Effector memory CD4-positive, alpha-beta T cell (primary cell): ENCODE results near the gene RIPOR1.

Experiments
- DNase-seq, 3 donors: peaks; one replicate each; pipeline ENCODE4 v3.0.0-alpha.2; 2020
- H3K27ac ChIP-seq: 2 replicates; pipeline ENCODE4 v1.7.0; 2013; ENCODE audit warnings: mild to moderate bottlenecking, low read length, moderate library complexity; ENCODE audit not compliant: insufficient read depth, poor library complexity, severe bottlenecking
- H3K27me3 ChIP-seq: replicated peaks from 2 replicates; pipeline ENCODE4 v1.7.0; 2013; ENCODE audit warnings: mild to moderate bottlenecking, low read length; ENCODE audit not compliant: insufficient read depth, control insufficient read depth, poor library complexity, severe bottlenecking
- H3K36me3 ChIP-seq: 2 replicates; pipeline ENCODE4 v1.7.0; 2013; ENCODE audit warnings: mild to moderate bottlenecking, low read length, moderate library complexity; ENCODE audit not compliant: control insufficient read depth, insufficient read depth
- H3K4me1 ChIP-seq: 2 replicates; pipeline ENCODE4 v1.7.0; 2013; ENCODE audit warnings: low read length, mild to moderate bottlenecking; ENCODE audit not compliant: control insufficient read depth, insufficient read depth, poor library complexity, severe bottlenecking
- H3K4me3 ChIP-seq: 2 replicates; pipeline ENCODE4 v1.7.0; 2013; ENCODE audit warnings: low read length, low read depth, mild to moderate bottlenecking; ENCODE audit not compliant: insufficient read depth, poor library complexity, severe bottlenecking
- H3K9me3 ChIP-seq: 2 replicates; pipeline ENCODE4 v1.7.0; 2013; ENCODE audit warnings: mild to moderate bottlenecking, low read length, moderate library complexity; ENCODE audit not compliant: control insufficient read depth

RIPOR1 gene

DNA sequence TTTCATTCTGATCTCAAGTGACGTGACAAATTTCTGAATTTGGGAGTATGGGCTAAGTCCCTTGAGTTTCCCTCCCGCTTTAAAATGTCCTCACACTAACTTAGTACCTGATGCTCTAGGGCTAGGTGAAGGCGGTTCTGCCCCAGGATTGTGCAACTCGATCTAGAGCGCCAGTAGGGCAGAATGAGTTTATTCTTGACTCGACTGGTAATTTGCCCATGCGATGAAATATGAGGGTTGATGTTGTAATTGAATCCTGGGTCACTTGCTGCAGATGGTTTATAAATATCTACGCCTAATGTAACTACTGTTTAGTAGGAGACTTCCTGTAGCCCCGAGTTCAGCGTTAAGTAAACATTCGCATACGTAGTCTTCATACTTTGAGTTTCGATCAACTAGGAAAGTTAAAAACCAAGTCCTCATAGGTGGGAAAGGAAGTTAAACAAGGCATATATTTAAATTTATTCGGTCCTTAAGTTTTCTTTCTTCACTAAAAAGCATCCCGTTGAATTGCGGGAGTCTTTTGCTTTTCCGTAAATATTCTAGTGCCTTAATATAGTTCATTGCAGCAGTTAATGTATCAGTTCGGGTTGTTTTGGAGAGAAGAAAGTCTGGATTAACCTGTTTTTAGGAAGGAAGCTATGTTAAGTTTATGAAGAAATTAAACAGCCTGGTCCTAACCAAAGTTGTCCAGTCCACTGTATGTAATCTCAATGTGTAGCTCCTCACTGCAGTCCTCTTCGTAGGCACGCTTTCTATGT is 35.3 kb downstream of the RIPOR1 start:
- peak overlapping the region; percentile 96 for H3K4me3 ChIP-seq
- no peaks in the 10 kb centered on the region for H3K9me3 ChIP-seq
- H3K36me3 ChIP-seq: no peaks in the 10 kb centered on the region
- DNase-seq: no peak
- no peaks in the 10 kb centered on the region for H3K27me3 ChIP-seq
- peaks cover 23% of the 10 kb centered on the region for H3K4me1 ChIP-seq
- peak overlapping the region; percentile 95 for H3K27ac ChIP-seq

DNA sequence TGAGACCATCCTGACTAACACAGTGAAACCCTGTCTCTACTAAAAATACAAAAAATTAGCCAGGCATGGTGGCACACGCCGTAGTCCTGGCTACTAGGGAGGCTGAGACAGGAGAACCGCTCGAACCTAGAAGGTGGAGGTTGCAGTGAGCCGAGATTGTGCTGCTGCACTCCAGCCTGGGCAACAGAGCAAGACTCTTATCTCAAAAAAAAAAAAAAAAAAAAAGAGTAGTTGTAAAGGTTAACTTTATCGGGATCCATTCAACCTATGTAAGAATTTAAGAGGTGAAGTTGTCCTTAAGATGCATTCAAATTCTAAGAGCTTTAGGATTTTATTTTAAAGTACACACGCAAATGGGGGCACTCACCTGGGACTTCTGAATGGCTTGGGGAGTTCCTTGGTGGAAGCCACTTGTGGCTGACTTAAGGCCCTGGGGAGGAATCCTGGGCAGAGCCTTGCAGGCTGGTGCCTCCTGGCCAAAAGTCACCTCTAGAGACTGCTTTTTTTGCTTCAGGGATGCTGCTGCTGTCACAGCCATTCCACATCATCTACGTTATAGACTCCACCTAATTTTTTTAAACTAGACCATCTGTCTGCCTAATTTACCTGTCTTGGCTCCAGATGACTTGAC is 37.0 kb downstream of the RIPOR1 start:
- no peaks in the 10 kb centered on the region for H3K27me3 ChIP-seq
- peaks cover 21% of the 10 kb centered on the region for H3K4me1 ChIP-seq
- no peak overlapping the region for H3K27ac ChIP-seq
- no peaks in the 10 kb centered on the region for H3K9me3 ChIP-seq
- DNase-seq: no peak
- no peak overlapping the region for H3K4me3 ChIP-seq
- H3K36me3 ChIP-seq: no peaks in the 10 kb centered on the region

DNA sequence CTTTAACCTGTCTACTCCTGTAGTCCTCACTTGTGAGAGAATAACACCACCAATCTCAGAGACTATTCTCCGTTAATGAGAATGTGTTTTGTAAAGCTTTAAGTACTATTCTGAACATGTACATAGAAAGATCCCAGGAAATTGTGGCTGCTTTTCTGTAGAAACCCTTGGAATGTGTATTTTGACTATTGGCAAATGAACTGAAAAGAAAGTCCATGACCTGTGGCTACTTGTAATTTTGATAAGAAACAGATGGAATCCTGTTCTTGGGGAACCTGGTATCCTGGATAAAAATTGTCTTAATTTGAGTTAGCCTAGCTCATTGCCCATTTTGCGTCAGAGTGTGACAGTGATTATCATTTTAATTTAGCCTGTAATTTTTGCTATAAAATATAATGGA is 42.8 kb downstream of the RIPOR1 start:
- DNase-seq: no peak
- Histone ChIP-seq H3K4me3 (no peak overlapping the region), H3K27ac (no peak overlapping the region), H3K36me3 (peaks cover 32% of the 10 kb centered on the region), H3K9me3 (no peaks in the 10 kb centered on the region), H3K4me1 (peaks cover 7% of the 10 kb centered on the region), H3K27me3 (no peaks in the 10 kb centered on the region)

DNA sequence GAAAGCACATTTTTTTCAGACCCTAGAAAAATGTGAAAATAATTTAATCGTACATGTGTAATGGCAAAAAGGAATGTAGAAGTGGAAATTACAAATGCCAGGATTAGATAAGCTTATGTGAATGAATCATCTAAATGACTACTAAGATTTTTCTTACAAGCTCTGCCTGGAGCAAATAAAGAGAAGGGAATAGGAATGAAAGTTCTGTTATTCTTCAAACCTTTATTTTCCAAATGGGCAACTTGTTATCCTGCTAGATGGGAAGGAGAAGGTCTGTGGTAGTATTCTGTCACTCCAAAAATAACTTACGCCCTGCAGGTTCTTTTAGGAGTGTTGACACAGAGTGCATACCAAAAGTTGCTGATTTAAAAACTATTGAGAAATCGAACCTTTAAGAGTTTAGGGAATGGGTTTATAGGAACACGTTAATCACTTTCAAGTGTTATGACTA is 43.4 kb downstream of the RIPOR1 start:
- Histone ChIP-seq H3K27me3 (no peaks in the 10 kb centered on the region), H3K9me3 (no peaks in the 10 kb centered on the region), H3K4me1 (peaks cover 1% of the 10 kb centered on the region), H3K36me3 (peaks cover 32% of the 10 kb centered on the region), H3K4me3 (no peak overlapping the region), H3K27ac (no peak overlapping the region)
- DNase-seq: no peak

DNA sequence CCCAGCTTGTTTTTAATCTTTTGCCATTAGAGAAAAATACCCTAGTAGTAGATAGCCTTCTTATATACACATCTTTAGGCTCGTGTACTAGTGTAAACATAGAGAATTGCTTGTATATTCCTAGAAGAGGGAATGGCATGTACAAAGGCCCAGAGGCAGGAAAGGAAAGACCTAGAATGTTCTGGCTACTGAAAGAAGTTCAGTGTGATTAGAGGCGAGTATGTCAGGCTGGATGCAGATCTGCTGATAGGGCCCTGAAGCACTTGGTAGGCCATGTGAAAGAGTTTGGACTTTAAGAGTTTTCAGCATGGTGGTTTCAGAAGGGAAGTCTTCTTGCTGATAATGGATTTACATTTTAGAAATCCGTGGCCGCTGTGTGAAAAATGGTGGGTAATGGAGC is 51.1 kb downstream of the RIPOR1 start:
- Histone ChIP-seq H3K9me3 (no peaks in the 10 kb centered on the region), H3K4me1 (no peaks in the 10 kb centered on the region), H3K27ac (no peak overlapping the region), H3K36me3 (peaks cover 20% of the 10 kb centered on the region), H3K4me3 (no peak overlapping the region), H3K27me3 (no peaks in the 10 kb centered on the region)
- DNase-seq: no peak

DNA sequence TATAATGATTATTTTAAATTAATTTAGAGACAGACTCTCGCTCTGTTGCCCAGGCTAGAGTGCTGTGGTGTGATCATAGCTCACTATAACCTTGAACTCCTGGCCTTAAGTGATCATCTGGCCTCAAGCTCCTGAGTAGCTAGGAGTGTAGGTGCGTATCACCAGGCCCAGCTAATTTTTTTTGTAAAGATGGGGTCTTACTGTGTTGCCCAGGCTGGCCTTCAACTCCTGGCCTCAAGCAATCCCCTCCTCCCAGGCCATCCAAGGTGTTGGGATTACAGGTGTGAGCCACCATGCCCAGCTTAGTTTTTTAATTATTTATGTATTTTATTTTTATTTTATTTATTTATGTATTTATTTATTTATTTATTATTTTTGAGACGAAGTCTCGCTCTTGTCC is 51.6 kb downstream of the RIPOR1 start:
- Histone ChIP-seq H3K27me3 (no peaks in the 10 kb centered on the region), H3K36me3 (peaks cover 15% of the 10 kb centered on the region), H3K9me3 (no peaks in the 10 kb centered on the region), H3K4me3 (no peak overlapping the region), H3K27ac (no peak overlapping the region), H3K4me1 (no peaks in the 10 kb centered on the region)
- no peak for DNase-seq

DNA sequence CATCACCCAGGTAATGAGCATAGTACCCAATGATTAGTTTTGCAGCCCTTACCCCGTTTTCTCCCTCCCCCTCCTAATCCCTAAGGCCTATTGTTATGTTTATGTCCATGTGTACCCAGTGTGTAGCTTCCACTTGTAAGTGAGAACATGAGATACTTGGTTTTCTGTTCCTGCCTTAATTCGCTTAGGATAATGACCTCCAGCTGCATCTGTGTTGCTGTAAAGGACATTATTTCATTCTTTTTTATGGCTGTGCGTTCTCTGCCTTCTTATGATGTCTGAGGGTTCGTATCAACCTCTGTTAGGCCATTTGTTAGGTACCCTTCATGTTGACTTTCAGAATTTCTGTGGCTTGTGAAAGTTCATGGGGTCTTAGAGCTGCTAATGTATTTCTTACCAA is 64.7 kb downstream of the RIPOR1 start:
- no peak overlapping the region for H3K27ac ChIP-seq
- H3K36me3 ChIP-seq: peaks cover 6% of the 10 kb centered on the region
- no peak overlapping the region for H3K4me3 ChIP-seq
- no peak for DNase-seq
- H3K4me1 ChIP-seq: no peaks in the 10 kb centered on the region
- H3K9me3 ChIP-seq: no peaks in the 10 kb centered on the region
- no peaks in the 10 kb centered on the region for H3K27me3 ChIP-seq

DNA sequence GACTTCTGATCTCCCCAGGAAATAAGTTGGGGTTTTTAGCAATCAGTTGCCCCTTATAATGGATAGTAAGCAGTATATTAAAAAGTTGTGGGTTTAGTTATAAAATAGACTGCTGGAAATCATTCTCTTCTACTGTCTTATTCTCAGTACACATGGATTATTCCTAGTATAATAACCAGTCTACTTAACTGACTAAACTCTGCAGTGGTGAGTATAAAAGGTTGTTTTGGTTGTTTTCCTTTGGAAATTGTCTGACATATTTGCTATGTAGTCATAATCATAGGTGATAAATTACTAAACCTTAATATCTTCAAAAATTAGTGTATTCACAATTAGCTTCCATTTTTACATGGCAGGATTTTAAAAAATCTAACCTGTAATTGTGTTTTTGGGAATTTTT is 65.1 kb downstream of the RIPOR1 start:
- no peaks in the 10 kb centered on the region for H3K9me3 ChIP-seq
- no peak for DNase-seq
- H3K27me3 ChIP-seq: no peaks in the 10 kb centered on the region
- H3K4me3 ChIP-seq: no peak overlapping the region
- no peak overlapping the region for H3K27ac ChIP-seq
- H3K36me3 ChIP-seq: peaks cover 6% of the 10 kb centered on the region
- no peaks in the 10 kb centered on the region for H3K4me1 ChIP-seq

DNA sequence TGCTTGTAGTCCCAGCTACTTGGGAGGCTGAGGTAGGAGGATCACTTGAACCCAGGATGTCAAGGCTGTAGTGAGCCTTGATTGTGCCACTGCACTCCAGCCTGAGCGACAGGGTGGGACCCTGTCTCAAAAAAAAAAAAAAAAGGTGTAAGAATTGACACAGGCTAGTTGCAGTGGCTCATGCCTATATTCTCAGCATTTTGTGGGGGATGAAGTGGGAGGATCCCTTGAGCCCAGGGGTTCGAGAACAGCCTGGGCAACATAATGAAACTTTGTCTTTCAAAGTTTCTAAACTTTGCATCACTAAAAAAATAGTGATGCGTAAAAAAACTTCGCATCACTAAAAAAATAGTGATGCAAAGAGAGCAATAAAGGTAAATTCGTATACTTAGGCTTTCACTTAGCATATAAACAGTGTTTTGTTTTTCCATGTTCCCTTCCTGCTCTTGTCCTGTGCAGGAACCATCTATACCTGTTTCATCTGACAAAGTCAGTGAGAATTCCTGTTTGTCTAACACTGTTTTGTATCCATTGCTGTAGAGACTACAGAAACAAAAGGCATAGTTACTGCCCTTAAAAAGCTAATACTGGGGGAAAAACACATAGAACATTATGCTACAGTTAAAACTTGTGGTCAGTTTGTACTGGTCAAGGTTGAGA is 65.8 kb downstream of the RIPOR1 start:
- Histone ChIP-seq H3K27ac (no peak overlapping the region), H3K27me3 (no peaks in the 10 kb centered on the region), H3K36me3 (peaks cover 5% of the 10 kb centered on the region), H3K9me3 (no peaks in the 10 kb centered on the region), H3K4me3 (no peak overlapping the region), H3K4me1 (no peaks in the 10 kb centered on the region)
- no peak for DNase-seq

DNA sequence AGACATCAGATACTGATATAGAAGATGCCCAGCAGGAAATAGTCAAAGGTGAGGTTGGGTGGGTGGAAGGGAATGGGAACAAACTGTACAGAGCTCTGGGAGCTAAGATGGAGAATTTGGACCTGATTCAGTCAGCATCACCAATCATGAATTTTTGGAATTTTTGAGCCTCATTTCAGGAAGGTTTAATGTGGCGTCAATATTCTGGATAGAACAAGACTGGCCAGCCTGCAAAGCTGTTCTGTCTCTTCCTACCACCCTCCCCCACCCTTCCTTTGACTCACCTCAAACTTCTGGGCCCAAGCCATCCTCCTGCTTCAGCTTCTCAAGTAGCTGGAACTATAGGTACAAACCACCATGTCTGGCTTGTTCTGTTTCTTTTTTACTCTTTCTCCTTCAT is 66.3 kb downstream of the RIPOR1 start:
- Histone ChIP-seq H3K27ac (no peak overlapping the region), H3K9me3 (no peaks in the 10 kb centered on the region), H3K36me3 (no peaks in the 10 kb centered on the region), H3K27me3 (no peaks in the 10 kb centered on the region), H3K4me3 (no peak overlapping the region), H3K4me1 (no peaks in the 10 kb centered on the region)
- no peak for DNase-seq
